ENCODE measurements around the gene CAND1.
"Not testable (repeated sequence)": the region's sequence is repeated elsewhere in the genome, so short reads cannot be mapped to it uniquely, and the experiment has no call there.

CAND1 gene

GRCh38 chr12:67284561-67284960 is 15.4 kb downstream of the CAND1 start:
- DNase-seq: no peak

GRCh38 chr12:67286257-67286656 is 17.1 kb downstream of the CAND1 start:
- DNase-seq: no peak

- DNase-seq: no peak
These were observed 18.2 kb downstream of the CAND1 start for GRCh38 chr12:67287311-67287710.

GRCh38 chr12:67288561-67288960 is 19.4 kb downstream of the CAND1 start:
- DNase-seq: no peak

GRCh38 chr12:67290378-67290777 is 21.2 kb downstream of the CAND1 start:
- no peak for DNase-seq

- DNase-seq: no peak
These were observed 30.4 kb downstream of the CAND1 start for GRCh38 chr12:67299526-67299925.

- no peak for DNase-seq
These were observed 30.8 kb downstream of the CAND1 start for GRCh38 chr12:67299926-67300325.

GRCh38 chr12:67302162-67302561 is 33.0 kb downstream of the CAND1 start:
- no peak for DNase-seq

- no peak for DNase-seq
These were observed 36.4 kb downstream of the CAND1 start for GRCh38 chr12:67305544-67305943.

- DNase-seq: no peak
These were observed 37.6 kb downstream of the CAND1 start for GRCh38 chr12:67306712-67307111.

GRCh38 chr12:67315661-67316060 is 46.5 kb downstream of the CAND1 start:
- no peak for DNase-seq

GRCh38 chr12:67318786-67319185 is 49.6 kb downstream of the CAND1 start:
- no peak for DNase-seq

GRCh38 chr12:67319936-67320335 is 50.8 kb downstream of the CAND1 start:
- DNase-seq: no peak

GRCh38 chr12:67320614-67321295 is 51.6 kb downstream of the CAND1 start:
- peak in 1 of 5 experiments; percentile 15 for DNase-seq

- no peak for DNase-seq
These were observed 53.4 kb downstream of the CAND1 start for GRCh38 chr12:67322580-67322979.

- no peak for DNase-seq
These were observed 53.8 kb downstream of the CAND1 start for GRCh38 chr12:67323007-67323406.

GRCh38 chr12:67326637-67327036 is 57.5 kb downstream of the CAND1 start:
- no peak for DNase-seq

- DNase-seq: no peak
These were observed 58.3 kb downstream of the CAND1 start for GRCh38 chr12:67327466-67327865.

GRCh38 chr12:67331123-67331522 is 62.0 kb downstream of the CAND1 start:
- DNase-seq: peak in 1 of 5 experiments; percentile 25

GRCh38 chr12:67331828-67332227 is 62.7 kb downstream of the CAND1 start:
- DNase-seq: no peak

GRCh38 chr12:67333649-67334048 is 64.5 kb downstream of the CAND1 start:
- no peak for DNase-seq

- no peak for DNase-seq
These were observed 69.3 kb downstream of the CAND1 start for GRCh38 chr12:67338426-67338825.

- no peak for DNase-seq
These were observed 70.4 kb downstream of the CAND1 start for GRCh38 chr12:67339530-67339929.

GRCh38 chr12:67341086-67341485 is 71.9 kb downstream of the CAND1 start:
- DNase-seq: not testable (repeated sequence)
